Mucosa of descending colon (tissue), 3 donors: ENCODE results near the gene DENND1B. TPM values are rescaled to one million over a fixed set of nuclear protein-coding genes. Genes with fewer than 3 reads are reported as not detected.

Source experiments
- ATAC-seq: fragments of 200-7000 bp; cut with Tn5 transposase; one replicate; pipeline ENCODE4 v1.9.1; 2020; ENCODE audit warnings: mild to moderate bottlenecking, moderate library complexity
- DNase-seq, 3 donors: peaks; one replicate each; pipeline ENCODE4 v3.0.0-alpha.2; 2020
- H3K36me3 ChIP-seq: fragments of 200-600 bp; one replicate; pipeline ENCODE4 v1.8.0; 2021; ENCODE audit warnings: low read depth, mild to moderate bottlenecking
- H3K4me1 ChIP-seq: fragments of 200-600 bp; one replicate; pipeline ENCODE4 v1.8.0; 2021; ENCODE audit warnings: low read depth, mild to moderate bottlenecking
- H3K4me3 ChIP-seq: fragments of 200-600 bp; one replicate; pipeline ENCODE4 v1.8.0; 2021; ENCODE audit warnings: mild to moderate bottlenecking
- H3K9me3 ChIP-seq: fragments of 200-600 bp; one replicate; pipeline ENCODE4 v1.8.0; 2021; ENCODE audit warnings: mild to moderate bottlenecking
- CTCF ChIP-seq: fragments of 200-600 bp; IDR thresholded peaks from one replicate; pipeline ENCODE4 v1.8.0; 2022; ENCODE audit warnings: antibody characterized with exemption, mild to moderate bottlenecking
- intact Hi-C, 2 donors: fragments of 100-400 bp; cut with DNase I in 1 of 2; cut with micrococcal nuclease in 1 of 2; formaldehyde crosslinking; loops; one replicate each; pipeline versions ENCODE4 v1.11.0 to v1.11.1; 2022; cut with DNase I, micrococcal nuclease
- total RNA-seq, 3 donors: library from RNA; stranded (reverse); fragmentation: NEBNext Ultra II Directional in 2 of 3; extraction: Animal tissue kit (Norgen Biotek cat#: 25700) in 2 of 3; gene quantifications; one replicate each; pipeline versions ENCODE4 v1.2.1 to v1.2.4, GENCODE V29; 2021 to 2023
- donor health status: DM: no; HTN: no; CAD: no; lungs with moderate emphysema.
- donor health status: DM: no; HTN: no; CAD: no.
- donor health status: DM: no; HTN: yes; CAD: no.

The DENND1B gene
- total RNA-seq, 3 donors from 2014 or later, result 29.3 to 54.9 (median 32.2) TPM

DNA sequence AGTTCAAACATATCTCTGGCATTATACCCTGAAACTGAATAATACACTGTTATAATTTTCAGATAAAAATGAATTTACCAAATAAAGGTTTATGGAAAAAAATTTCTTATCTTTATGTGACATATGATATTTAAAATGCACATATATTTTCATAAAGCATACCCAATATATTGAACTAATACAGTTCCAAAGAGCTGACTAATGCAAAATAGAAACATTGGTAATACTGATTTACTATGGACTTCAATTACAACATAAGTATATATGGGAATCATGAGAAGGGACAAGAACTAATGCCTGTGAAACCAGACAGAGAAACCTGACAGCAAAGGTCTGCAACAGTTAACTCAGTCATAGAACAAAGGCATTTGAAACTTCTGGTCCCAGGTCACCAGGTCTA lies 153.5 kb downstream of the DENND1B start:
- intact Hi-C loops, result no loop called here
- ATAC-seq (no peak), DNase-seq (no peak)
- no peaks in the 10 kb centered on the region for H3K36me3 ChIP-seq
- TF ChIP-seq CTCF, result no peak
- no peak overlapping the region for H3K4me3 ChIP-seq
- no peaks in the 10 kb centered on the region for H3K4me1 ChIP-seq
- H3K9me3 ChIP-seq, result no peaks in the 10 kb centered on the region

DNA sequence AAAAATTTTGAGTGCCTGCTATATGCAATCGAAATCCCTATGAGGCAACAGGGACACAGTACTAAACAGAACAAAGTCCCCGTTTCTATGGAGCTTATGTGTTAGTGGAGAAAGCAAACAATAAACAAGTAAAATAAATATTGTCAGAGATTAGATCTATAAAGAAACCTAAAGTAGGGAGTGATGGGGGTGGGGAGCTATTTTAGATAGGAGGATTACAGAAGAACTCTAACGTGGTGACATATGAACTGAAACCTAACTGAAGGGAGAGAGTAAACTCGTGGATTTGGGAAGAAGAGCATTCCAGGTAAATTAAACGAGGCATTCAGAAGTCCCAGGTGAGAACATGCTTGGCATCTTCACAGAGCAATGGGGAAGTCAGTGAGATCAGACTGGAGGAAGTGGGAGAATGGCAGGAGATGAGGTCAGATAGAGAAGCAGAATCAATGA lies 154.5 kb downstream of the DENND1B start:
- no peaks in the 10 kb centered on the region for H3K4me1 ChIP-seq
- ATAC-seq, result peak; percentile 84
- H3K4me3 ChIP-seq, result no peak overlapping the region
- no peak for TF ChIP-seq CTCF
- no peaks in the 10 kb centered on the region for H3K9me3 ChIP-seq
- intact Hi-C loops, result no loop called here
- peak in 1 of 3 donors; percentile 12 for DNase-seq
- H3K36me3 ChIP-seq, result no peaks in the 10 kb centered on the region

GRCh38 chr1:197619008-197619640 lies 156.2 kb downstream of the DENND1B start:
- DNase-seq (no peak), ATAC-seq (no peak)
- Histone ChIP-seq H3K4me3 (no peak overlapping the region), H3K9me3 (no peaks in the 10 kb centered on the region), H3K4me1 (no peaks in the 10 kb centered on the region), H3K36me3 (no peaks in the 10 kb centered on the region)
- no peak for TF ChIP-seq CTCF
- intact Hi-C loops, result loop anchor here in 1 of 2 donors (10.0 kb wide), 1 partner anchor 246 kb away; no protein-coding TSS in a partner anchor

DNA sequence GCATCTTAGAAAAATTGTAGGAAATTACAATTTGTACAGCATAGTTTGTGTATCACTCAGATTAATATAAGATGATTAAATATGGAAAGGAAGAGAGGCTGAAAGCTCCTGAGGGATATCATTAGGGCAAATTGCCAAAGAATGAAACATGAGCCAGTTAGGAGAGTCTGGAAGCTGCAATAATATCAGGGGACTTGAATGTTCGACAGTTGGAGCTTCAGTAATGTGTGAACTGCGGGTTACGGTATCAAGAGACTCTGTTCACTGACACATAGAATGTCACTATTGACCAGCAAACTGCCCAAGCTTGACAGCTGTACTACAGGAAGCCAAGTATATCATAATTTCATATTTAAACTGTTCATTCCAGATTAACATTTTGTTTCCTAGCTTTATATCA lies 157.2 kb downstream of the DENND1B start:
- intact Hi-C loops, result loop anchor here in 1 of 2 donors (10.0 kb wide), 1 partner anchor 247 kb away; no protein-coding TSS in a partner anchor
- no peak overlapping the region for H3K4me3 ChIP-seq
- no peak for TF ChIP-seq CTCF
- DNase-seq (no peak), ATAC-seq (no peak)
- H3K36me3 ChIP-seq, result no peaks in the 10 kb centered on the region
- H3K4me1 ChIP-seq, result no peaks in the 10 kb centered on the region
- no peaks in the 10 kb centered on the region for H3K9me3 ChIP-seq

- Histone ChIP-seq H3K36me3 (no peaks in the 10 kb centered on the region), H3K4me3 (no peak overlapping the region), H3K9me3 (no peaks in the 10 kb centered on the region), H3K4me1 (no peaks in the 10 kb centered on the region)
- TF ChIP-seq CTCF, result no peak
- ATAC-seq, result no peak
- intact Hi-C loops, result loop anchor here in 1 of 2 donors (10.0 kb wide), 1 partner anchor 249 kb away; no protein-coding TSS in a partner anchor
- no peak for DNase-seq
Measured at GRCh38 chr1:197615693-197616011, 159.6 kb downstream of the DENND1B start.
